Right lobe of liver (tissue), 6 donors: ENCODE results near the gene NOM1. TPM values are rescaled to one million over a fixed set of nuclear protein-coding genes. Genes with fewer than 3 reads are reported as not detected.

Experiments used
- ATAC-seq, 4 donors: fragments of 200-7000 bp; cut with Tn5 transposase; one replicate each; pipeline ENCODE4 v1.9.1; 2020; ENCODE audit warnings: mild to moderate bottlenecking in 4 of 4, moderate library complexity in 4 of 4
- DNase-seq, 3 donors: peaks; one replicate each; pipeline ENCODE4 v3.0.0-alpha.2; 2020
- H3K27ac ChIP-seq, 3 donors: fragments of 200-600 bp; one replicate each; pipeline ENCODE4 v1.8.0; 2022
- H3K27me3 ChIP-seq, 2 donors: fragments of 200-600 bp; one replicate each; pipeline ENCODE4 v1.8.0; 2022
- H3K36me3 ChIP-seq, 4 donors: fragments of 200-600 bp; sonication (generic) in 1 of 4; one replicate each; pipeline versions ENCODE4 v1.5.1 to v1.8.0; 2017 to 2022; ENCODE audit warnings: control low read depth in 1 of 4
- H3K4me1 ChIP-seq, 4 donors: fragments of 200-600 bp; sonication (generic) in 1 of 4; one replicate each; pipeline versions ENCODE4 v1.5.1 to v1.8.0; 2017 to 2022; ENCODE audit warnings: control low read depth in 1 of 4
- H3K4me3 ChIP-seq, 3 donors: fragments of 200-600 bp; one replicate each; pipeline ENCODE4 v1.8.0; 2022
- H3K9me3 ChIP-seq, 4 donors: fragments of 200-600 bp; sonication (generic) in 1 of 4; one replicate each; pipeline versions ENCODE4 v1.5.1 to v1.8.0; 2017 to 2022; ENCODE audit warnings: control low read depth in 1 of 4
- CTCF ChIP-seq, 4 donors: fragments of 200-600 bp in 3 of 4; fragments of 450-650 bp in 1 of 4; IDR thresholded peaks; one replicate each; pipeline versions ENCODE4 v1.5.1 to v1.8.0; 2016 to 2022; ENCODE audit warnings: antibody characterized with exemption in 4 of 4, mild to moderate bottlenecking in 2 of 4
- POLR2A ChIP-seq: fragments of 450-650 bp; IDR thresholded peaks from one replicate; pipeline ENCODE4 v1.6.1; 2017; ENCODE audit warnings: antibody characterized with exemption, mild to moderate bottlenecking
- WGBS: methylation state at CpG from one replicate; pipeline ENCODE4 v1.1.6; 2018; ENCODE audit warnings: low coverage, low lambda C conversion rate; ENCODE audit not compliant: insufficient coverage; ENCODE audit errors: missing lambda C conversion rate; 5-methylcytosine and 5-hydroxymethylcytosine counted together
- intact Hi-C, 2 donors: fragments of 100-400 bp; cut with DNase I; formaldehyde crosslinking; loops; one replicate each; pipeline versions ENCODE4 v1.11.2 to v1.14.1; 2022
- total RNA-seq, 6 experiments: library from RNA; depleted of rRNA in 2 of 6; stranded (reverse); fragments of >200 nt in 2 of 6; fragmentation: NEBNext Ultra II Directional in 3 of 6; extraction: Animal tissue kit (Norgen Biotek cat#: 25700) in 3 of 6; gene quantifications; one replicate each; pipeline versions ENCODE4 v1.1.0 to v1.2.4, GENCODE V29; 2016 to 2023
- donor health status: DM: no; HTN: yes; CAD: no.
- donor health status: DM: no; HTN: no; CAD: no.
- donor health status: DM: no; HTN: no; CAD: no.
- donor health status: DM: no; HTN: yes; CAD: no.
- donor health status: DM: no; HTN: yes; CAD: no.

Gene NOM1
- total RNA-seq, 6 experiments from 2014 or later: 6.1 to 10.2 (median 8.1) TPM

GRCh38 chr7:157013602-157014549 is 64.4 kb downstream of the NOM1 start:
- TF ChIP-seq CTCF (IDR thresholded peaks at IDR 0.05): no peak
- TF ChIP-seq POLR2A: no peak
- no peak overlapping the region for H3K27ac ChIP-seq
- WGBS: 21% methylated on average over 12 of the region's 13 CpGs
- no peak overlapping the region for H3K4me3 ChIP-seq
- H3K9me3 ChIP-seq: no peaks in the 10 kb centered on the region
- H3K4me1 ChIP-seq: peaks cover 0 to 12% (median 0%) of the 10 kb centered on the region in 4 donors
- intact Hi-C loops: no loop called here
- H3K36me3 ChIP-seq: no peaks in the 10 kb centered on the region
- peaks cover 3 to 36% of the 10 kb centered on the region in 2 donors for H3K27me3 ChIP-seq
- DNase-seq: no peak
- no peak for ATAC-seq

GRCh38 chr7:157014635-157015555 is 65.4 kb downstream of the NOM1 start:
- WGBS: 12% methylated on average over 4 of the region's 12 CpGs
- peaks cover 0 to 12% (median 0%) of the 10 kb centered on the region in 4 donors for H3K4me1 ChIP-seq
- H3K27me3 ChIP-seq: peaks cover 3 to 38% of the 10 kb centered on the region in 2 donors

GRCh38 chr7:157016024-157016351 is 66.5 kb downstream of the NOM1 start:
- no peaks in the 10 kb centered on the region for H3K9me3 ChIP-seq
- peaks cover 8 to 40% of the 10 kb centered on the region in 2 donors for H3K27me3 ChIP-seq
- intact Hi-C loops: no loop called here
- WGBS: 5% methylated on average over 10 of the region's 11 CpGs
- H3K4me3 ChIP-seq: no peak overlapping the region
- H3K4me1 ChIP-seq: peaks cover 0 to 11% (median 1%) of the 10 kb centered on the region in 4 donors
- no peaks in the 10 kb centered on the region for H3K36me3 ChIP-seq
- TF ChIP-seq CTCF (IDR thresholded peaks at IDR 0.05) (no peak), POLR2A (no peak)
- no peak for ATAC-seq
- no peak for DNase-seq
- no peak overlapping the region for H3K27ac ChIP-seq

More at GRCh38 chr7:157014635-157015555, 65.4 kb downstream of the NOM1 start:
- ATAC-seq (no peak), DNase-seq (no peak)
- Histone ChIP-seq H3K36me3 (no peaks in the 10 kb centered on the region), H3K9me3 (no peaks in the 10 kb centered on the region), H3K27ac (no peak overlapping the region), H3K4me3 (no peak overlapping the region)
- intact Hi-C loops: no loop called here
- TF ChIP-seq CTCF (IDR thresholded peaks at IDR 0.05) (no peak), POLR2A (no peak)

- H3K4me1 ChIP-seq: peaks cover 0 to 13% (median 2%) of the 10 kb centered on the region in 4 donors
- DNase-seq: no peak
Measured at GRCh38 chr7:157016352-157017041, 67.0 kb downstream of the NOM1 start.

More at GRCh38 chr7:157016352-157017041, 67.0 kb downstream of the NOM1 start:
- H3K36me3 ChIP-seq: no peaks in the 10 kb centered on the region
- H3K9me3 ChIP-seq: no peaks in the 10 kb centered on the region
- no peak for TF ChIP-seq CTCF (IDR thresholded peaks at IDR 0.05)
- no peak for TF ChIP-seq POLR2A
- H3K27ac ChIP-seq: no peak overlapping the region
- peaks cover 8 to 44% of the 10 kb centered on the region in 2 donors for H3K27me3 ChIP-seq
- no peak for ATAC-seq
- intact Hi-C loops: no loop called here
- H3K4me3 ChIP-seq: no peak overlapping the region
- WGBS: 2% methylated on average over 9 of the region's 16 CpGs
